Measurements from ENCODE around the gene DSC1.

GRCh38 chr18:31197676-31198075 lies 35.0 kb upstream of the DSC1 start:
- TF ChIP-seq, protein P1, sequence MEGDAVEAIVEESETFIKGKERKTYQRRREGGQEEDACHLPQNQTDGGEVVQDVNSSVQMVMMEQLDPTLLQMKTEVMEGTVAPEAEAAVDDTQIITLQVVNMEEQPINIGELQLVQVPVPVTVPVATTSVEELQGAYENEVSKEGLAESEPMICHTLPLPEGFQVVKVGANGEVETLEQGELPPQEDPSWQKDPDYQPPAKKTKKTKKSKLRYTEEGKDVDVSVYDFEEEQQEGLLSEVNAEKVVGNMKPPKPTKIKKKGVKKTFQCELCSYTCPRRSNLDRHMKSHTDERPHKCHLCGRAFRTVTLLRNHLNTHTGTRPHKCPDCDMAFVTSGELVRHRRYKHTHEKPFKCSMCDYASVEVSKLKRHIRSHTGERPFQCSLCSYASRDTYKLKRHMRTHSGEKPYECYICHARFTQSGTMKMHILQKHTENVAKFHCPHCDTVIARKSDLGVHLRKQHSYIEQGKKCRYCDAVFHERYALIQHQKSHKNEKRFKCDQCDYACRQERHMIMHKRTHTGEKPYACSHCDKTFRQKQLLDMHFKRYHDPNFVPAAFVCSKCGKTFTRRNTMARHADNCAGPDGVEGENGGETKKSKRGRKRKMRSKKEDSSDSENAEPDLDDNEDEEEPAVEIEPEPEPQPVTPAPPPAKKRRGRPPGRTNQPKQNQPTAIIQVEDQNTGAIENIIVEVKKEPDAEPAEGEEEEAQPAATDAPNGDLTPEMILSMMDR (IDR thresholded peaks at IDR 0.05) = no peak
- TF ChIP-seq POLR2A (IDR thresholded peaks at IDR 0.05) = no peak
- no peak for TF ChIP-seq EP300 (IDR thresholded peaks at IDR 0.05)
